ENCODE data around the gene AP1M1. TPM values are rescaled to one million over a fixed set of nuclear protein-coding genes. Genes with fewer than 3 reads are reported as not detected.

Gene AP1M1
- total RNA-seq: 59.3 and 79.6 TPM in 2 replicates

DNA sequence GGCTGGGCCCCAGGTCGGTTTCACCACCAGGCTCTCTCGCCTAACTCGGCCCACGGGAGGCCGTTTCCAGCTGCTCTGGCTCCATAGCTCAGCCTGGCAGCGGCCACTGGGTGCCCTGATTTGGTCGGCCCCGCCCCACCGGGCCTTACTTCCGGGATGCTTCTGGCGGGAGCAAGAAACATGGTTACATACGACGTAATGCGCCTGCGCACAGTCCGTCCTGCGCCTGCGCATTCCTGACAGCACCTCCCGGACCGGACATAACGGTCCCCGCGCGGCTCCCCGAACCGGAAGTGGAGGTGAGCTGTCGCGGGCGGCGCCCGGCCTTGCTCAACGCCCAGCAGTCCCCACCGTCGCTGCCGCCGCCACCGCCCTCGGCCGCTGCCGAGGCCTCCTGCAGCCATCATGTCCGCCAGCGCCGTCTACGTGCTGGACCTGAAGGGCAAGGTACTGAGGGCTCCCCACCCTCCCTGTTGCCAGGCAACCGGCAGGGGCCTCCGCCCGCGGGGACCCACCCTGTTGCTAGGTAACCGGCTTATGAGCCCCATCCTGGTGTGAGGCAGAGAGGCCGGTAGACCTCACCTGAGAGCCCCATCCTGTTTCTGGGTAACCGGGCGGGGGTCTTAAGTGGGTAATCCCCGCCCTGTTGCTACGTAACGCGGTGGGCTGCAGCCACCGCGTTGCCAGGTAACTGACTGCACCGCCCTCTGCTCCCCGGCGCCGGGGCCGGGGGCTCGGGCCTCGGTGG is at the start of gene AP1M1:
Gene AP1M1, plus strand, starts transcription at position 290 of the 748 bp plus-strand sequence. Its CDS starts 116 bp downstream, at position 406.

DNA sequence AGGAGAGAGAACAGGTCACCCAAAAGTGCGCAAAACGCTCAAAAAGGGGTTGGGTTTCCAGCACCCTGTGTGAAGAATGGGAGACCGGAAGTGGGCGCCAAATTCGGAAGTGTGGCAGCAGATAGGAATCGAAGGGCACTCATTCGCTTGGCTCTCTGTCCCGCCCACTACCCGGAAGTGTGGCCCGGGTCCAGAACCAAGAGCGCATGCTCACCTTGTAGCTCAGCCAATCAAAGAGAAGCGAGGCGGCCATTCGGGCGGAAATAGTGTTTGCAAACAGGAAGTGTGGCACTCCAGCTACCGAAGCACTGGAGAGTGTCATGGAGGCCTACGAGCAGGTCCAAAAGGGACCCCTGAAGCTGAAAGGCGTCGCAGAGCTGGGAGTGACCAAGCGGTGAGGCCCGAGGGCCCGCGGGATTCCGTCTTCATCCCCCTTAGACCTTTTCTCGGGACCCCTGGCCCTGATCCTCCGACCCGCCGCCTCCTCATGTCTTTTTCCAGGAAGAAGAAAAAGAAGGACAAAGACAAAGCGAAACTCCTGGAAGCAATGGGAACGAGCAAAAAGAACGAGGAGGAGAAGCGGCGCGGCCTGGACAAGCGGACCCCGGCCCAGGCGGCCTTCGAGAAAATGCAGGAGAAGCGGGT is 12.5 kb upstream of the AP1M1 start, which contains the start of gene FAM32A:
Gene FAM32A, plus strand, starts transcription at position 288 of the 645 bp plus-strand sequence. Its CDS starts 33 bp downstream, at position 321.

Small RNA genes lying within 50 kb of the gene (small RNA-seq; reads per million reads assigned to genes)
- not detected for gene RF00017

Other genes starting within 250 kb of the AP1M1 start
- gene OR10H4, start 248.9 kb upstream of the AP1M1 start, total RNA-seq: not detected in 2 replicates
- 1,122 and 1,176 TPM in 2 replicates for gene TPM4, start 121.4 kb upstream of the AP1M1 start, total RNA-seq
- 77.3 and 94.0 TPM in 2 replicates for gene RAB8A, start 86.0 kb upstream of the AP1M1 start, total RNA-seq
- gene HSH2D, start 54.2 kb upstream of the AP1M1 start, total RNA-seq: not detected in 2 replicates
- not detected in 2 replicates for gene CIB3, start 24.4 kb upstream of the AP1M1 start, total RNA-seq
- gene FAM32A, start 12.5 kb upstream of the AP1M1 start, total RNA-seq: 101 and 104 TPM in 2 replicates
- gene KLF2, start 126.9 kb downstream of the AP1M1 start, total RNA-seq: 8.0 and 8.3 TPM in 2 replicates